K562 (cell line): ENCODE data around the gene CHN2. TPM values are rescaled to one million over a fixed set of nuclear protein-coding genes. Genes with fewer than 3 reads are reported as not detected.

ENCODE experiments used
- CBX2 ChIP-seq: fragments of 200-600 bp; sonication (generic); IDR thresholded peaks from one replicate; pipeline ENCODE4 v1.6.1; 2012; ENCODE audit warnings: mild to moderate bottlenecking, low read length, inconsistent platforms; ENCODE audit not compliant: insufficient read depth, poor library complexity, severe bottlenecking
- FOXP4 ChIP-seq: sonication (generic); formaldehyde crosslinking; IDR thresholded peaks from 2 replicates; pipeline ENCODE4 v1.8.0; 2022; ENCODE audit warnings: mild to moderate bottlenecking, missing genetic modification reagents, borderline replicate concordance
- HDGF ChIP-seq: fragments of 450-650 bp; IDR thresholded peaks from 2 replicates; pipeline ENCODE4 v1.6.1; 2016
- NR2C1 ChIP-seq, 2 experiments: fragments of 450-650 bp; IDR thresholded peaks; 2 replicates each; pipeline ENCODE4 v1.6.1; 2017; ENCODE audit warnings: mild to moderate bottlenecking in 2 of 2, antibody characterized with exemption in 1 of 2, inconsistent platforms in 1 of 2, missing compliant biosample characterization in 1 of 2, missing genetic modification characterization in 1 of 2
- polyA plus RNA-seq, 8 experiments: library from polyadenylated mRNA; depleted of rRNA in 4 of 8; stranded (reverse) in 5 of 8; unstranded in 3 of 8; fragments of >200 nt; fragmentation: Nextera tagmentation in 2 of 8; fragmentation: Illumina TruSeq in 1 of 8; extraction: Ambion mirVana in 2 of 8; extraction: Trizol in 1 of 8; gene quantifications; 2 replicates each; pipeline versions ENCODE4 v1.2.1 to v1.2.3, GENCODE V29; 2011 to 2014; ENCODE audit warnings: inconsistent platforms in 1 of 8, missing spikeins in 1 of 8
- total RNA-seq, 7 experiments: library from RNA; depleted of rRNA in 6 of 7; stranded (reverse); fragments of >200 nt in 6 of 7; fragmentation: Illumina TruSeq in 2 of 7; extraction: Trizol in 2 of 7; gene quantifications; 2 replicates each; pipeline versions ENCODE4 v1.2.1 to v1.2.3, GENCODE V29; 2011 to 2021; ENCODE audit warnings: low replicate concordance in 1 of 7
- TF ChIP-seq, protein P1 (sequence below), 3 experiments: fragments of 200-800 bp in 1 of 3; sonication (Bioruptor generic) in 1 of 3; sonication (generic) in 1 of 3; formaldehyde crosslinking in 1 of 3; IDR thresholded peaks; 2 replicates each; pipeline versions ENCODE4 v1.6.1 to v1.8.0; 2016 to 2022; ENCODE audit warnings: mild to moderate bottlenecking in 2 of 3, missing compliant biosample characterization in 2 of 3, missing genetic modification characterization in 2 of 3, missing genetic modification reagents in 1 of 3
- TF ChIP-seq, protein P2 (sequence below), 2 experiments: fragments of 250-450 bp in 1 of 2; fragments of 450-650 bp in 1 of 2; sonication (Bioruptor Pico) in 1 of 2; IDR thresholded peaks; 2 replicates each; pipeline versions ENCODE4 v1.6.1 to v1.8.0; 2016 to 2021; ENCODE audit warnings: mild to moderate bottlenecking in 2 of 2, moderate library complexity in 2 of 2, missing compliant biosample characterization in 1 of 2, missing genetic modification characterization in 1 of 2

The CHN2 gene
- total and polyA plus RNA-seq, 9 of the 15 experiments (the other 6 are each of a cell fraction or from before 2014, with no cell fraction given) = 0.12 to 2.1 (median 0.31) TPM; not detected in 1

DNA sequence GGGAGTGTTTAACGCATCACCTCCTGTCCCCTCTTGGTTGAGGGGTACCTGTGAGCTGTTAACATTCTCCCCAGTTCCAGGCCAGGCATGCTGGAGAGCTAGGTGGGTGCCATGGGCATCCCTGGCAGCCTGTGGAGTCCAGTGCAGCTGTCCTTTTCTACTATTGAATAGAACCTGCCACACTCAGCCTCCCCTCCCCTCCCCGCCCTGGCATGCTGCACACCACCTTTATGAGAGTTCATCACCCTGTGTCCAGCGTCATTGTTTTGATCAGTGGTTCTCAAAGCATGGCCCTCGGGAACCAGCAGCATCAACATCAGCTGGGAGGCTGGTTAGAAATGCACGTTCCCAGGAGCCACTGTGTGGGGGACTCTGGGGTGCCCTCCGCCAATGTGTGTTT is 211.8 kb downstream of the CHN2 start (continued):
- TF ChIP-seq, protein P1, sequence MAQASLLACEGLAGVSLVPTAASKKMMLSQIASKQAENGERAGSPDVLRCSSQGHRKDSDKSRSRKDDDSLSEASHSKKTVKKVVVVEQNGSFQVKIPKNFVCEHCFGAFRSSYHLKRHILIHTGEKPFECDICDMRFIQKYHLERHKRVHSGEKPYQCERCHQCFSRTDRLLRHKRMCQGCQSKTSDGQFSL (CRISPR knock-in tag; IDR thresholded peaks at IDR 0.05) = no peak
- TF ChIP-seq, protein P1 (tag; IDR thresholded peaks at IDR 0.05) = no peak
- TF ChIP-seq NR2C1 (IDR thresholded peaks at IDR 0.05) (no peak), NR2C1 (tag; IDR thresholded peaks at IDR 0.05) (no peak), HDGF (no peak), FOXP4 (no peak), CBX2 (no peak)
- TF ChIP-seq, protein P2, sequence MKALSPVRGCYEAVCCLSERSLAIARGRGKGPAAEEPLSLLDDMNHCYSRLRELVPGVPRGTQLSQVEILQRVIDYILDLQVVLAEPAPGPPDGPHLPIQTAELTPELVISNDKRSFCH (CRISPR knock-in tag; IDR thresholded peaks at IDR 0.05) = no peak
- TF ChIP-seq, protein P2 (tag; IDR thresholded peaks at IDR 0.05) = no peak
